ENCODE results near the gene CPLX1.

CPLX1 gene

DNA sequence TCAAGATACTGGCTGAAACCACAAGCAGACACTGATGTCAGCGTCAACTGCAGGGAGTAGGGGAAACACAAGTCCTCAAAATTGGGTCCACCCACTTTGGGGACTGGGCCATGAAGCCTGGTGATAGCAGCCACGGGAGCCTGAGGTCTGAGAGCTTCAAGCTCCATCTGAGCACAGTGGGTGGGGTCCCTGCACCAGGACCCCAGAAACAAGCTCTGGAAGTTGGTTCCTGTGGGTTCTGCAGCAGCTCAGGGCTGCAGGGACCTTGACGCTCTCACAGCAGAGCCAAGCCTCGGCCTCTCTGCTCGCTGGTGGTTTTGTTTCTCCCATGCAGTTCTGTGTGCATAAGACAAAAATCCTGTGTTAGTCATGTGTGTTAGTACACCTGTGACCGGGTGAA is 54.5 kb downstream of the CPLX1 start:
- TF ChIP-seq, protein P1, sequence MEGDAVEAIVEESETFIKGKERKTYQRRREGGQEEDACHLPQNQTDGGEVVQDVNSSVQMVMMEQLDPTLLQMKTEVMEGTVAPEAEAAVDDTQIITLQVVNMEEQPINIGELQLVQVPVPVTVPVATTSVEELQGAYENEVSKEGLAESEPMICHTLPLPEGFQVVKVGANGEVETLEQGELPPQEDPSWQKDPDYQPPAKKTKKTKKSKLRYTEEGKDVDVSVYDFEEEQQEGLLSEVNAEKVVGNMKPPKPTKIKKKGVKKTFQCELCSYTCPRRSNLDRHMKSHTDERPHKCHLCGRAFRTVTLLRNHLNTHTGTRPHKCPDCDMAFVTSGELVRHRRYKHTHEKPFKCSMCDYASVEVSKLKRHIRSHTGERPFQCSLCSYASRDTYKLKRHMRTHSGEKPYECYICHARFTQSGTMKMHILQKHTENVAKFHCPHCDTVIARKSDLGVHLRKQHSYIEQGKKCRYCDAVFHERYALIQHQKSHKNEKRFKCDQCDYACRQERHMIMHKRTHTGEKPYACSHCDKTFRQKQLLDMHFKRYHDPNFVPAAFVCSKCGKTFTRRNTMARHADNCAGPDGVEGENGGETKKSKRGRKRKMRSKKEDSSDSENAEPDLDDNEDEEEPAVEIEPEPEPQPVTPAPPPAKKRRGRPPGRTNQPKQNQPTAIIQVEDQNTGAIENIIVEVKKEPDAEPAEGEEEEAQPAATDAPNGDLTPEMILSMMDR (IDR thresholded peaks at IDR 0.05; ENCODE audit: insufficient read depth, low read depth, low read length, missing control alignments) = no peak
- DNase-seq (ENCODE audit: low read depth) = no peak
- H3K4me3 ChIP-seq (ENCODE audit: low read depth, low read length) = no peak overlapping the region

DNA sequence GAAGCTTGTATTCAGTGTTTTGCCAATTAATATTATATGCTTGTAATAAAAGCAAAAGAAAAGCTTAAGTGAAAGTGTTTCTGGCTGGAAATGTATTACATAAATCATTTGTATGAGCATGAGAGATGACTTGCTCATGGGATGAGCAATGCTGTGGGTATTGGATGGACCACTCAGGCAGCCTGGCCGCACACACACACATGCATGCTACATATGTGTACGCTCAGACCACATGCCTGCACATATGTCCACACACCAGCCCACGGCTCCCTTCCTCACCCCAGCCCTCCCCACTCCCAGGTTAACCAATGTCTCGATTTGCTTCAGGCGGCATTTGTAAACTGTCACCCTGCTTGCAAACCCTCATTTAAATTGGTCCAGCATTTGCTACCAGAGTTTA is 55.9 kb downstream of the CPLX1 start:
- TF ChIP-seq, protein P1 (IDR thresholded peaks at IDR 0.05; ENCODE audit: insufficient read depth, low read depth, low read length, missing control alignments) = no peak
- DNase-seq (ENCODE audit: low read depth) = no peak
- no peak overlapping the region for H3K4me3 ChIP-seq (ENCODE audit: low read depth, low read length)

DNA sequence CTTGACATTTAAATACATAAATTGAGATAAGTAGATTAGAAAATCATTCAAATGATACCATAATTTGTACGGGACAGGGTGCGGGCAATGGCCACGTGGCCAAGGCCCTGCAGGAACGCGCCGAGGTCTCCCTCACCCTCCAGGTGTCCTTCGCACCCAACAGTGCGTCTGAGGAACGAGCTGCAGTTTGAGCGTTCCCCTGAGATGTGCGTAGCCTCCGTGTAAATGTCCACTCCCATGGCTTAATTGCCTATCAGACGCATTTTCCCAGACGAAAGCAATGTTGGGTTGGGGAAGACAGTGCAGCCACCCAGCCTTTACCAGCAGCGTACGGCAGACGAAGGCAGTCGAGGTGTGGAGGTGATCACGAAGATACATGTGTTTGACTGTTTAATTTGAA is 56.4 kb downstream of the CPLX1 start:
- TF ChIP-seq, protein P1 (IDR thresholded peaks at IDR 0.05; ENCODE audit: insufficient read depth, low read depth, low read length, missing control alignments) = no peak
- no peak for DNase-seq (ENCODE audit: low read depth)
- no peak overlapping the region for H3K4me3 ChIP-seq (ENCODE audit: low read depth, low read length)

DNA sequence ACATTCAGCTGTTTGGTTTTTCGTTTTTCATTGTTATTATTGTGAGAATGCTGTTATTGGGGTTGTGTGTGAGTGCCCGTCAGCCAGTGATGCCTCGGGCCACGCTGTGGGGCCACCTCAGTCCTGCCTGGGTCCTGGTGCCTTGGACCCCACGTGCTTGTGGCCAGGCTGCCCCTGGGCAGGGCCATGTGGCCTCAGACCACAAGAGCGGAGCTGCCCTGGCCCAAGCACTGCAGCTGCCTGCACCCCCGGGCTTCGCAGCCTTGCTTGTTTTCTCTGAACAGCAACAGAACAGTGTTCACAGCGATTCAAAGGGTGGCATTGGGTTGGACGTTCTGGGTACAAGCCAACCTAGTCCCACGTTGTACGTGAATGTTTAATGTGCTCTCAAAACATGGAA is 56.9 kb downstream of the CPLX1 start:
- no peak for DNase-seq (ENCODE audit: low read depth)
- no peak overlapping the region for H3K4me3 ChIP-seq (ENCODE audit: low read depth, low read length)
- TF ChIP-seq, protein P1 (IDR thresholded peaks at IDR 0.05; ENCODE audit: insufficient read depth, low read depth, low read length, missing control alignments) = no peak

DNA sequence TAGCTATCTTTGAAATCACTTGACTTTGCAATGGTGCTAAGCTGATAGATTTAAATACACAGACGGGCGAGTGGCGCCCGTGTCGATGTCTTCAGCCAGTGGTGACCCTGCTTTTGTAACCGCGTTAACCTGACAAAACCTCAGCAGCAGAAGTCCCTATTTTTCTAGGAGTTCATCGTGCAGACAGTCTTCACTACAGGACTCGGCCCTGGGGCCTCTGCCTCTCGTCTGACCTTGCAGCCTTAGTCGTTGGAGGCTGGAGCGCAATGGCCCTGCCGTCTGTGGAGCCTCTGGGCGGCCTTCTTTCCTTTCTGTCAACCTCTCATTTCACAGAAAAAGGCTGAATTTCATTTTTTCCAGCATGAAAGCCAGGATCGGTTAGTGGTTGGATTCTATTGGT is 57.9 kb downstream of the CPLX1 start:
- TF ChIP-seq, protein P1 (IDR thresholded peaks at IDR 0.05; ENCODE audit: insufficient read depth, low read depth, low read length, missing control alignments) = no peak
- DNase-seq (ENCODE audit: low read depth) = no peak
- H3K4me3 ChIP-seq (ENCODE audit: low read depth, low read length) = no peak overlapping the region

DNA sequence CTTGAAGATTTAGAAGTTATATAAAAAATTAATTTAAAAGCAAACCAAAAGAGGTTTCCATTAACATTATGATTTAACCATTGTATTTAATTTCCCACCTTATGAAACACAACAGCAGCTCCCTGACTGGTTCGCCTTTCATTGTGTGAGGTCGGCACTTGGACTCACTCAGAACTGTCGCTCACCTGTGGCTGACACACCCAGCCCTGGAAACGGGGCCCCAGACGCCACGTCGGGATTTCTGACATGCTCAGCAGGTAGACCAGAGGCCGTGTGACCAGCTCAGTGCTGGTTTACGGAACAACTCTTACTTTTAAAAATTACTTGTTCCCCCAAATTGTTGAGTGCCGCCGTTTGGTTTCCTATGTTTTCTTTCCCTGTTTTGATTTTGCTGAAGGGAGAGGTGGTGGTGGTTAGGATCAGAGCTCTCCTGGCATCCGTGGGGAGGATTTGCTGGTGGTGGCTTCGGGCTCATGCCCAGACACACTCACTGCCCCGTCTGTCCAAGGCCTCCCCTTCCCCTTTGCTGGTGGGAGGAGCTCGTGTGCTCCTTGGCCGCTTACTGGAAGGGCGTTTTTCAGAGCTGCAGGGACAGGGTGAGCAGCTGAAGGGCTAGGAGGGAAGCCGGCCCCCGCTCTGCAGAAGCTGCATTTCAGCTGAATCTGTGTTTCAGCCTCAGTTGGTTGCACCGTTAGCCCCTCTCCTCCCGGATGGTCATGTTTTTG is 59.2 kb downstream of the CPLX1 start:
- TF ChIP-seq, protein P1 (IDR thresholded peaks at IDR 0.05; ENCODE audit: insufficient read depth, low read depth, low read length, missing control alignments) = no peak
- no peak for DNase-seq (ENCODE audit: low read depth)

DNA sequence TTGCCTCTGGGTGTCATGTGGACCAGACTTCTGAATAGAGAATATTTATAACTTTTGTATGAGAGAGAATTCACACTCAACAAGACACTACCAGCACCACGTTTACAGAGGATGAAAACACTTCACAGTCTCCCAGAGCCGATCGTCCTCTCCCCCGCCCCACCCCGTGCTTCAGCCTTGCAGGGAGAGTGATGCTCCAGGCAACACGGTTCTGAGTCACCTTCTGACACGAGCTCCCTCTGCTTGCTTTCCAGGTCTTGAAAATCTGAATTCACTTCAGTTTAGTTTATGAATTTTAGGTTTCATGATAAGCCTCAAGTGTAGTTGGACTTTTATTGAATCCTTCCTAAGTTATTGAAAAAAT is 59.8 kb downstream of the CPLX1 start:
- no peak for DNase-seq (ENCODE audit: low read depth)
- H3K4me3 ChIP-seq (ENCODE audit: low read depth, low read length) = no peak overlapping the region
- TF ChIP-seq, protein P1 (IDR thresholded peaks at IDR 0.05; ENCODE audit: insufficient read depth, low read depth, low read length, missing control alignments) = no peak

More for the DNA sequence above, 59.2 kb downstream of the CPLX1 start:
- H3K4me3 ChIP-seq (ENCODE audit: low read depth, low read length) = no peak overlapping the region
